Measurements from ENCODE around the gene ISCU. TPM values are rescaled to one million over a fixed set of nuclear protein-coding genes. Genes with fewer than 3 reads are reported as not detected.

The ISCU gene
- total RNA-seq, 1 donor from 2014 or later: 93.8 TPM

DNA sequence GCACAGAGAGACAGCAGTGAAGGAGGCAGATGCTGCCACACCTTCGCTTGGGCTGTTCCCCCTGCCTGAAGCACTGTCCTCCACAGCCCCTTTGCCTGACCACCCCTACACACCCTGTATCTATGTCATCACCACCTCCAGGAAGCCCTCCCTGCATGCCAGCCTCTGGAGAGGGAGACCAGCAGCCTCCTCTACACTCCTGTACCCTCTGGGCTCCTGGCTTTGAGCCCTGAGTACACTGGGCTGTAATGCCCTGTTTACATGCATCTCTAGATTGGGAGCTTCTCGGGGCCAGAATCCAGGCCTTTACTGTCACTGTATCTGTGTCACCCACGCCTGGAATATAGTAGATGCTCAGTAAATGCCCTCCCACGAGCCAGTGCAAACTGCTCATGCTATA, 41.3 kb downstream of the ISCU start:
- no peak for DNase-seq (ENCODE audit: low read depth, low spot score)

DNA sequence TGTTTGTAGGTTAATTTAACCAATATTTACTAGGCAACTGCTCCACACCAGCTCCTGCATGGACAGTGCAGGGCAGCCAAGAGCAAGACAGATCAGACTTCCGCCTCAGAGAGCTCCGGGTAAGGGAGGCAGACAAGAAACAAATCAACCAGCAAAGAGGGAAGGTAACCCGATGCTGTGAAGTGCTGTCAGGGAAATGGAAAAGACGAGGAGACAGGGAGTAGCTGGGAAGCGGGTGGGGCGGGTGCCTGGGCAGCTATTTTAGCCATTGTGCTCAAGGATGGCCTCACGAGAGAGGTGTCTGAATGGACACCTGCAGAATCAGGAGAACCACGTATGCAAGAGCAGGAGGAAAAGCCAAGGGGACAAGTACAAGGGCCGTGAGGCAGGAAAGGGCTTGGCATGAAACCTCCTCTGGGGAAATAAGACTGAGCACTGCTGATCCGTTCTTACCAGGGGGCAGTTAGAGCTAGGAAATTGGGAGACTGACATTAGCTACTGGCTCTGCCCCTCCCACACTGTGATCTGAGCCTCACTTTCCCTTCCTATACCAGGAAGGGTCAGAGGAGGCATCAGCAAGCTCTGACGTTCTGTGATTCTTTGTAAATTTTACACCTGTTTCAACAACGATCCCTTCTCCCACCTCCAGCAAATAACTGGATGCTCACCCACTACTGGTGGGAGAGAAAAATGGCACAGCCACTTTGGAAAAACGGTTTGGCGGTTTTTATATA, 42.0 kb downstream of the ISCU start:
- DNase-seq (ENCODE audit: low read depth, low spot score): no peak

DNA sequence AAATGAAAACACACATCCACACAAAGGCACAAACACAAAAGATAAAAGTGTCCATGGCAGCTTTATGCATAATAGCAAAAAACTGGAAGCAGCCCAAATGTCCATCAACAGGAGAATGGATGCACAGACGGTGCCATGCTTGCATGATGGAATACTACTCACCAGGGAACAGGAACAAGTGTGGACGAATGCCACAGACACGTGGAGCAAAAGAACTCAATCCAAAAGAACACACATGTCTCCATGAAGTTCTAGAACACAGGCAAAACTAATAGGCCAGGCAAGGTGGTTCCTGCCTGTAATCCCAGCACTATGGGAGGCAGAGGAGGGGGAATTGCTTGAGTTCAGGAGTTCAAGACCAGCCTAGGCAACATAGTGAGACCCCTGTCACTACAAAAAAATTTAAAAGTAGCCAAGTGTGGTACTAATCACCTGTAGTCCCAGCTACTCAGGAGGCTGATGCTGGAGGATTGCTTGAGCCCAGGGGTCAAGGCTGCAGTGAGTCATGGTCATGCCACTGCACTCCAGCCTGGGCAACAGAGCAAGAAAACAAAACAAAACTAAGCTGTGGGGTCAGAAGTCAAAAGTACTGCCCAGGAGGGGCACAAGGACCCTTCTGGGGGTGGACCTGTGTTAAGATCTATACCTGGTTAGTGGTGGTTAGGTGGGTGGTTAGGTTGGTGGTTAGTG, 42.7 kb downstream of the ISCU start:
- DNase-seq (ENCODE audit: low read depth, low spot score): no peak

DNA sequence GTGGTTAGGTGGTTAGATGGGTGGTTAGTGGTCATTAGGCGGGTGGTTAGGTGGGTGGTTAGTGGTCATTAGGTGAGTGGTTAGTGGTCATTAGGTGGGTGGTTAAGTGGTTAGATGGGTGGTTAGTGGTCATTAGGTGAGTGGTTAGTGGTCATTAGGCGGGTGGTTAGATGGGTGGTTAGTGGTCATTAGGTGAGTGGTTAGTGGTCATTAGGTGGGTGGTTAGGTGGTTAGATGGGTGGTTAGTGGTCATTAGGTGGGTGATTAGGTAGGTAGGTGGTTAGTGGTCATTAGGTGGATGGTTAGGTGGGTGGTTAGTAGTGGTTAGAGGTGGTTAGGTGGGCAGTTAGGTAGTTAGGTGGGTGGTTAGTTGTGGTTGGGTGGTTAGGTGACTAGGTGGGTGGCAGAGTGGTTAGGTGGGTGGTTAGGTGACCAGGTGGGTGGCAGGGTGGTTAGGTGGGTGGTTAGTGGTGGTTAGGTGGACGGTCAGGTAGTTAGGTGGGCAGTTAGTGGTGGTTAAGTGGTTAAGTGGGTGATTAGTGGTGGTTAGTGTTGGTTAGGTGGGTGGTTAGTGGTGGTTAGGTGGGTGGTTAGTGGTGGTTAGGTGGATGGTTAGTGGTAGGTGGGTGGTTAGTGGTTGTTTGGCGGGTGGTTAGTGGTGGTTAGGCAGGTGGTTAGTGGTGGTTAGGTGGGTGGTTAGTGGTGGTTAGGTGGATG, 43.5 kb downstream of the ISCU start:
- no peak for DNase-seq (ENCODE audit: low read depth, low spot score)

DNA sequence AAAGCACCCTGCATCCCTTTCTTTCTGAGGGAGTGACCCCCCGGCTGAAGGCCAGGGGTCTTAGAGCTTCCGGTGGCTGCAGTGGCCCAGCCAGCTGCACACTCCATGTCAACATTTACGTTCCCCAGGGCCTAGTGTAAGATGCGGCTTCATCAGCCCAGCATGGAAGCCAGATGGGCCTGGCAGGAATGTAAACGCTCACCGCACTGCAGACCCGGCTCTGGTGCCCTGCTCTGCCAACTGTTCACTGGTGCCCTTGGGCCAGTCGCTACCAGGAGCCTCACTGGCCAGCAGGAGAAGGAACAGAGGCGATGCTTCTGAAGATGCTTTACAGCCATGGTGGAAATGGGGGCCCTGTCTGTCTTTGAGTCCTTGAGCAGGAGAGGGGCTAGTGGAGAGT, 44.1 kb downstream of the ISCU start:
- DNase-seq (ENCODE audit: low read depth, low spot score): no peak

DNA sequence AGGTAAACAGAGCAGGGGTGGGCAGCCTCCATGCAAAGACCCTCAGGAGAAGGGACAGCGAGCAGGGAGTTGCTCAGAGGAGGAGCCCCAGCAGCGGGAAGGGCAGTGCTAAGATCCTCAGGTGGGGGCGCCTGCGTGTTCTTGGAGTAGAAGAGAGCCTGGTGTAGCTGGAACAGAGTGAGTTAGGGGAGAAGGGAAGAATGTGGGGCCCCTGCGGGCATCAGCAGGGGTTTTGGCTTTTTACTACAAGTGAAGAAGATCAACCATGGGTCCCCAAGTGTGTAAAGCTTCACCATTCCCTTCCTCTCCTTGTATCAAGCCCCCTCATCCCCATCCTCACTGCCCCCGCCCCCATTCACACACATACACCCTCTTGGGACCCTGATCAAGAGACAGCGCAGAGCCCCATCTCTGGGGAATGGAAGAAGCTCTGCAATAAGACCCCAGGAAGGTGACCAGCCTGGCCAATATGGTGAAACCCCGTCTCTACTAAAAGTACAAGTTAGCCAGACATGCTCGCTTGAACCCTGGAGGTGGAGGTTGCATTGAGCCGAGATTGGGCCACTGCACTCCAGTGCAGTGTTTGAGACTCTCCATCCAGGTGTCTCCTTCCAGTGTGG, 45.7 kb downstream of the ISCU start:
- no peak for DNase-seq (ENCODE audit: low read depth, low spot score)

DNA sequence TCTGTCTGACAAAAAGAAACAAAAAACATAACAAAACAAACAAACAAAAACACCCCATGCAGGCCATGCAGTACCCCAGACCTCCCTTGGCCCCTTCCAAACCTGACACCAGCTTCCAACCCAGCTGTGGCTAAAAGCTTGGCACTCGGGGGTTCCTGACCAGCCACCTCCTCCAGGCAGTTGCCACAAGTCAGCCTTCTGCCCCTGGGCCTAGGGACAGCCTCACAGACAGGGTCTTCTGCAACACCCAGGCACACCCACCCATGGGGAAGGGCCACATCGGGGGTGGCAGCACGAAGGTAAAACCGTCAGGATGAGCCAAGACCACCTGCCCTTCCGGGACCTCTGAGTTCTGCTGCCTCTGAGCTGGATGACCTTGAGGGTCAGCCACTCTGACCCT, 46.2 kb downstream of the ISCU start:
- DNase-seq (ENCODE audit: low read depth, low spot score): no peak

DNA sequence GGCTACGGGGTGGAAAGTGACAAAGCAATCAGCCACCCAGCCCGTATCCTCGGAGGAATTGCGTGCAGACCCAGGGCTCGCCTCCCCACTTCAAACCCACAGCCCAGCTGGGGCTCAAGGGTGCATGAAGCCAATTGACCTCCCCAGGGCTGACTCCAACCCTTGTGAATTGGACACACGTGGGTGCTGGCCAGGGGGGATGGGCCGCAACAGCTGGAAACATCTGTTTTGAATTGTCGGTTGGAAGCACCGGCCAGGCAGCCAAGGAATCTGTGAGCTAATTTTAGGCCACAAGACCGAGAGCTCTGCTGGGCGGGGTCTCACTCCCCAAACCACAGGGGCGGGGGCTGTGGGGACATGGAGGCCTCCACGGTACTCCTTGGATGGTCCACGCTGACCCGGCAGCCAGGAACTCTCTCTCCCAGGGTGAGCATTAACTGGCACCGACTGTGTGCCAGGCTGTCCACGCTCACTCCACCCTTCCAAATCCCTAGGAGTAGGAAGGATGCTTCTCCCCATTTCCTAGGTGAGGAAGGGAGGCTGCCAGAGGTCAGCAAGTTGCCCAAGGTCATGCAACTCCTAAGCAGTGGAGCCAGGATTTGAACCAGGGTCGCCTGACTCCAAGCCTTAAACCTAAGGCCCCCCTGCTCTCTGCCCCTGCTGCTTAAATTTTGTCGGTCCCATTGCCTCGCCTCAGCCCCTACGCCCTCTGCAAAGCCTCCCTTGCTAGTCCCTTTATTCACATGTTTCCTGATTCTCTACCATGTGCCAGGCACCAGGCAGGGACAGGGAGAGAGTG, 47.3 kb downstream of the ISCU start:
- no peak for DNase-seq (ENCODE audit: low read depth, low spot score)

DNA sequence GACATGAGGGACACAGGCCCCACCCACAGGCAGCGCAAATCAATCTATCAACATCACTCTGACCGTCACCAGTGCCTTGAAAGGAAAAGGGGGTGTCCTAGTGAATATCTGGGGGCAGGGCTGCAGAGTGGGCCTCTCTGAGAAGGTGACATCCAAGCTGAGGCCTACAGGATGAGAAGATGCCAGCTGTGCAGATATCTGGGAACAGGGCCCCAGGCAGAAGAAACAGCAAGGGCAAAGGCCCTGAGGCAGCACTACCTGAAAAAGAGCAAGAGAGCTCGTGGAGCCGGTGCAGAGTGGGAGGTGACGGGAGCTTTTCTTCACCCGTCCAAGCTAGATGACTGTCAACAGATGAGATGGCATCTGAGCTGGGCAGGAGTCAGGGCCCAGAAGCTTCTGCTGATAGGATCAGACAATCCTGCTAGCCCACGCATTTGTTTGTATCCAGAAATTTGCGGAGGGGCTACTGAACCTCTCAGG, 48.0 kb downstream of the ISCU start:
- no peak for DNase-seq (ENCODE audit: low read depth, low spot score)

DNA sequence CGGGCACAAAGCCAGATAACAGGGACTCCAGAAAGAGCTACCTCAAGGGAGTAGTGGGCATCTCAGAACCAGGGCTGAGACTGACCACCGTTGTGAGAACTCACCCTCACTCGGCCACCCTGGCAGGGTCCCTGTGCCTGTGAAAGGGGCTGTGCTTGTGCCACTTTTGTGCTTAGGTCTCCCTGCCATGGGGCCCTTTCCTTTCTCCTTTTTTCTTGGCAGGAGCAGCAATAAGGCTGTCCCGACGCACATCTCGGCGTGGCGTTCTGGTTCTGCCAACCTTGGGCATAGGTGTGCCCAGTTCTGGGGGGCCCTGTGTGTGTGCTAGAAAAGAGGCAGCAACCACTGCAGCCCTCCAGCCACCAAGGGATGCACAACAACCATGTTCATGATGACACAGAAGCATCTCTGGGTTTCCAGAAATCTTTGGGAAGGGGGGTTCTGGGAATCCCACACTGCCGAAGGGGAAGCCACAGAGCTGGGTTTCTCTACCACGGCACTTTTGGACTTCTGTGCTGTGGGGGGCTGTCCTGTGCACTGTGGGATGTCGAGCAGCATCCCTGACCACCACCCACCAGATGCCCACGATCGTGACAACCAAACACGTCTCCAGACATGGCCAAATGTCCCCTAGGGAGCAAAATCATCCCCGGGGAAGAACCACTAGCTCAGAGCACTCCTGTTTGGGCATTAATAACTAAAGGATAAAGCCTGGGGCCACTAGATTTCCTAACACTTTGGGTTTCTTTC, 48.6 kb downstream of the ISCU start:
- DNase-seq (ENCODE audit: low read depth, low spot score): no peak

DNA sequence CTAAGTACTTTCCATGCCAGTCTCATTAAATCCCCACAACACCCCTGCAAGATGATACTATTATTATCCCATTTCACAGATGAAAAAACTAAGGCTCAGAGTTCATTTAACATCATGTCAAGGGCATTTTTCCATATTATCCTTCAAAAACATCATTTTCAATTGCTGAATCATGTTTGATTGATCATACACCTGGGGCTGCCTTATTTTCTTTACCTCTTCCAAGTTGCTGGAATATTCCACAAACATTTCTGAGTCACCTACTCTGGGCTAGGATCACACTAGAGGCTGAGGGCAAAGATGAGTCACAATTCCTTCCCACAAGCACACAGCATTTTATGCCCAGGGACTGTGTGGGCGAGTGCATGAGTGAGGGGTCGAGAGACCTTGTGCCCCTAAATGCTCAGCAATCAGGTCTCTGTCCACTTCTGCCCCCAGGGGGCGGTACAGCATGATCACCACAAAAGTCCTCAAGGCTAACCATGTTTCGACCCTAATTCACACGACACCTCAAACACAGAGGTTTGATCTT, 49.6 kb downstream of the ISCU start:
- no peak for DNase-seq (ENCODE audit: low read depth, low spot score)

DNA sequence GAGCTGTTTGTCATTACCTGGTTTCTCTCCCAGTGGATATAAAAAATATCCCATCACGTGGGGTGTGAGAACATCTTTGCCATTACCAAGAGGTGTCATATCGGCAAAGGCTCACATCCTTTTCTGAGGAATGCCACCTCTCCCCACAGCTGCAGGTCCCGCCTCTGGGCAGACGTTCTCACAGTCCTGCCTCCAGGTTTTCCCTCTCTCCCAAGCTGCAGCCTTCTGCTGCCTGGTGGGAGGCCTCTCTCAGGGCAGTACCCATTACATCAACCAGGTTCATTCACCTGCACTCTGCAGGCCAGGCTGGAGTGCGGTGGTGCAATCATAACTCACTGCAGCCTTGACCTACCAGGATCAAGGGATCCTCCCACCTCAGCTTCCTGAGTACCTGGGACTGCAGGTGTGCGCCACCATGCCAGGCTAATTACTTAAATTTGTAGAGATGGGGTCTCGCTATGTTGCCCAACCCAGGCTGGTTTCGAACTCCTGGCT, 50.4 kb downstream of the ISCU start:
- no peak for DNase-seq (ENCODE audit: low read depth, low spot score)

DNA sequence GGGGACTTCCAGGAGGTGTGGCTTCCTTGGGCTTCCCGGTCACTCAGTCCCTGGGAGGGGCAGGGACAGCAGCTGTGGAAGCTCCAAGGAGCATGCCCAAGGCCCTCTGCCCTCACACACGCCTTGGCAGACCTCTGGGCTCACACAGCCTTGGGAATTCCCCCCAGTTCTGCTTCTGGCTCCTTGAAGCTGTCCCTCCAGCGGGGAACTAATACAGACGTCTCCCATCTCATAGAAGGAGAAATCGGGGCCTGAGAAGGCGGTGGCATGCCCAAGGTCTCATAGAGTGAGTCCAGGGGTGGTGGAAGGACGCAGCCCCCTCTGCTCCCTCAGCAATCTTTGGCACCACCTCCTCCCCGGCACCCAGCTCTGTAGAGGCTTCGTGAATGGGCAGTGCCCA, 51.2 kb downstream of the ISCU start:
- DNase-seq (ENCODE audit: low read depth, low spot score): no peak

DNA sequence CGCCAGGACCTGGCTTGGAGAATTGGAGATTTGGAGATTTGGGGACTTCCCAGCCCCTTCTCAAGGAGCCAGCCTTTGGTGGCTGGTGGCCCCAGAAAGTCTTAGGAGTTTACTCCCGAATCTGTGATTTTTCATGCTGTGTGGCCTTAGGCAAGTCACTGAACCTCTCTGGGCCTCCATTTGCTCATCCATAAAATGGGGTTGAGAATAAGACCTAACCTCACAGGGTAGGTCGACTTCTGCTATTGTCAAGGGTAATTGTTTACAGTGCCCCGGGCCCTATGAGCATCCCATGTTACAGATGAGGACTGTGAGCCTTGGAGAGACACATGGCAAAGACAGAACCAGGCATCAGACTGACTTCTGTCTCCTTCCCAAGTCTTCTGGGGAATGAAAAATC, 51.6 kb downstream of the ISCU start:
- no peak for DNase-seq (ENCODE audit: low read depth, low spot score)

DNA sequence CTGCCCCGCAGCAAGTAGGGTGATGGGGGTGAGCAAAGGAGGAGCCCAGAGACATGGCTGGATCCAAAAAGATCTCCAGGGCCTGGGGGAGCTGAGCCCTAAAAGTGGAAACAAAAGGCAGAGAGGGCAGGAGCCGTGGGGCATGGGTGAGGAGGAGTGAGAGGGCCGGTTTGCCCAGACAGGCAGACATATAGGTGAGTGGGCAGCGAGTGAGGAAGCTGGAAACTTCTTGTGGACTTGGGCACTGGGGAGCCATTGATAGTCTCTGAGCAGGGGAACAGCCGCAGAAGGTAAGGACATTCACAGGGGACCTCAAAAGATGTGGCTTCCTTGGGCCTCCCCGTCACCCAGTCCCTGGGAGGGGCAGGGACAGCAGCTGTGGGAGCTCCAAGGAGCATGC, 52.2 kb downstream of the ISCU start:
- DNase-seq (ENCODE audit: low read depth, low spot score): no peak

DNA sequence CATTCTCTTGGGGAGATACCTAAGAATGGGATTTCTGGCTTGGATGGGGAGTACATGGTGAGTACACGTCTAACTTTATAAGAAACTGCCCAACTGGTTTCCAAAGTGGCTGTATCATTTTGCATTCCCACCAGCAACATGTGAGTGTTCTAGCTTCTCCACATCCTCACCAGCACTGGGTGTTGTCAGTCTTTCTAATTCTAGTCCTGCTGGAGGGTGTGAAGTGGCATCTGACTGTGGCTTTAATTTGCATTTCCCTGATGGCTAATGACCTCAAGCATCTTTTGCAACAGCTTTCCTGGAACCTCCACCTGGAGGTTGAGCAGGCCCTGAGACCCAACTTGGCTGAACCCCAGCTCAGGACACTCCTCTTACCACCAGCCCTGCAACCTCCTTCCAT, 53.5 kb downstream of the ISCU start:
- DNase-seq (ENCODE audit: low read depth, low spot score): no peak

DNA sequence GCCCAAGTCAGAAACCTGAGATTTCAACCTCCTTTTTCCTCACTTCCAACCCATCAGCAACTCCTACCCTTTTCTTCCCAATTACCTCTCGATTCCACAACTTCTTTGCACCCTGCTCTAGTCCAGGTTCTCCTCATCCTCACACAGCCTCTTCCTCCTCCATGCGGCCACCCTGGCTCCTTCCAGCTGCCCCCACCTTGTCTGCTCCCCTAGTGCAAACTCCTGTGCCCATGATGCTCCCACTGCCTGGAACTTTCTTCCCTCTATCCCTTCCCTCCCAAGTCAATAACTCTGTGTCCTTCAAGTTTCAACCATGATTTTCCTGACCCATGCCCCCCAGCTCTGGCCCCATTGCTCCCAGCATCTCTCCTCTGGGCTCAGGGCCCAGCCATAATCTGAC, 54.0 kb downstream of the ISCU start:
- no peak for DNase-seq (ENCODE audit: low read depth, low spot score)

DNA sequence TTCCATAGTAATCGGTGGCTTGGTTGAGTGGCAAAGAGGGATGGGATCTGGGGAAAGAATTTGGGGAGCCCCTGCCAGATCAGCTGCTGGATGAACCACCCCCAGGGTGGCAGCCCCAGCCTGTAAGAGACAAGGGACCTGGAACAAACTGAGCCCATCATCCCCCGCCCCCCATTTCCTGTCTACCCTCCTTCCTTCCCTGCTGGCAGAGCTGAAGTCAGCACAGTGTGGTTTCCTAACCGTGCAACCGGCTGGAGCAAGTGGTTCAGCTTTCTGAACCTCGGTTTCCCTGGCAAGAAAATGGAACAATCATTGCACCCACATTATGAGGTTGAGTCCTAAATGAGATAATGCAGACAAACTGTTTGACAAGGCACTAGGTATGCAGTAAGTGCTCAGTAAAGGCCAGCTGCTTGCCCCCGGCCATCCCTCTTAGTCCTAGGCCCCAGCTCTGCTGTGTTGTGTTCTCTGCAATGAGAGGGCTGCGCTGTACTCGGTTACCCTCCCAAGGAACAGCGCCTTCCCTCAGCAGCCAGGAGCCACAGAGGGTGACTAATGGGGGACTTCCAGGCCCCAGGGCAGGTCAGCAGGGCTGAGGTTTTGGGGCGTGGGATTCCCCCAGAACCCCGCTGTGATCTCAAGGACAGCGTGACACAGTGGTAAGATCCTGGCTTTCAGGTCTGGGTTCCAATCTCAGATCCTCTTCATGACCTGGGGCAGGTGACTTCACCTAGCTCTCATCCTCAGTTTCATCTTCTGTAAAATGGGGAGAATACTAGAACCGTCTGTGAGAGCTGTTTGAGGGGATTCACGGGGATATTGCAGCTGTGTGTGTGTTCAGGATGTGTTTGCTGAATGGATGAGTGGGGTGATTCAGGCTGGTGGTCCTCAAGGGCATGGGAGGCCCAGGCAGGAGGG, 54.8 kb downstream of the ISCU start:
- DNase-seq (ENCODE audit: low read depth, low spot score): no peak
